Omental fat pad (tissue), 4 donors: Measurements from ENCODE around the gene RASGRF1. TPM values are rescaled to one million over a fixed set of nuclear protein-coding genes. Genes with fewer than 3 reads are reported as not detected.

Experiments used
- ATAC-seq: fragments of 150-250 bp; one replicate; pipeline ENCODE4 v1.9.1; 2016; ENCODE audit warnings: mild to moderate bottlenecking, moderate library complexity; ENCODE audit not compliant: low FRiP score
- DNase-seq: peaks from one replicate; pipeline ENCODE4 v3.0.0-alpha.2; 2019; ENCODE audit warnings: low spot score
- CTCF ChIP-seq, 3 donors: fragments of 450-650 bp; IDR thresholded peaks; one replicate each; pipeline ENCODE4 v1.5.1; 2016 to 2017; ENCODE audit warnings: antibody characterized with exemption in 3 of 3, mild to moderate bottlenecking in 3 of 3, moderate library complexity in 2 of 3
- total RNA-seq, 4 donors: library from RNA; depleted of rRNA; stranded (reverse); fragments of >200 nt; gene quantifications; one replicate each; pipeline ENCODE4 v1.1.0, GENCODE V29; 2016

Gene RASGRF1
- total RNA-seq, 4 donors from 2014 or later, result 0.13 to 0.32 (median 0.24) TPM; not detected in 1

DNA sequence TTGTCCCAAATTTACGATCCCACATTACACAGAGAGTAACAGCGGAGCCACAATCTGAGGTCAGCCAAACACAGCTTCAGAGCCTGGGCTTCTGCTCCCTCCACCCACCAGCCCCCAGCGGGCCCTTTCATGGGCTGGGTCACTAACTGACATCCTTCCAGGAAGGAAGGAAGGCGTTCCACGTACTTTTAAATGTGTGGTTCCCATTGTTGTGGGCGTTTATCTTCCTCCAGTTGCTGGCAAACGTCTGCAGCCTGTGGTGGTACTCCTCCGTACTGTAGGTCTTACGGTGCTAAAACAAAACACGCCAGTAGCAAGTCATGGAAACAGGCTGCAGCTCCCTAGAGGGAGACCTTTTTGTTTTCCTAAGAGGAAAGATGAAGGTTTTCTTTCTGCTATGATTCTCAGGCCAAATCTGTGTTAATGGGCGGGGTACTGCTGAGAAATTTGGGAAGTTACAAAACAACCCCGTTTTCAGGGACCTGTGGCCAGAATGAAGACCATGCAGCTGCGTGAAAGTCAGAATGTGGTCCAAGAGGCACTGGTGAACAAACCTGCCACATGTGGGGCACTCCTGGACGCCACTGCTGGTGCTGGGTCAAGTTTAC, 153.3 kb downstream of the RASGRF1 start:
- TF ChIP-seq CTCF (IDR thresholded peaks at IDR 0.05), result no peak
- DNase-seq (no peak), ATAC-seq (no peak)

DNA sequence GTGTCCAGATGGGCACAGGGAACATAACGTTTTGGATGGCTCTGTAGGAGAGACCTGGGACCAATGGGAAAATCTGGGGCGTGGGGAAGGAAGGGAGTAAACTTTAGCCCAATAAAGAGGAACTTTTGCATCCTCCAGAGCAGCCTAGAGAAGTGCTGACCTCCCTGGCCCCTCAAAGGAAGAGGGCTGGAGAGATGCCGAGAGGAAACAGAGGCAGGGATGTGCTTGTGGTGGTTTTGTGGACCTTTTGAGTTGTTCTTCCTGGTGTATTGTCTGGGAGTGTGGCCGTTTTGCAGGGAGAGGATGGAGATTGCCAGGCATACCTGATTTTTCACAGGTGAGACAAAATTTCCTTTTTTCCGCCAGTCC, 155.9 kb downstream of the RASGRF1 start:
- TF ChIP-seq CTCF (IDR thresholded peaks at IDR 0.05), result no peak
- DNase-seq (no peak), ATAC-seq (no peak)

GRCh38 chr15:78933823-78934654, 156.5 kb downstream of the RASGRF1 start:
- no peak for DNase-seq
- ATAC-seq, result no peak
- TF ChIP-seq CTCF (IDR thresholded peaks at IDR 0.05), result no peak

DNA sequence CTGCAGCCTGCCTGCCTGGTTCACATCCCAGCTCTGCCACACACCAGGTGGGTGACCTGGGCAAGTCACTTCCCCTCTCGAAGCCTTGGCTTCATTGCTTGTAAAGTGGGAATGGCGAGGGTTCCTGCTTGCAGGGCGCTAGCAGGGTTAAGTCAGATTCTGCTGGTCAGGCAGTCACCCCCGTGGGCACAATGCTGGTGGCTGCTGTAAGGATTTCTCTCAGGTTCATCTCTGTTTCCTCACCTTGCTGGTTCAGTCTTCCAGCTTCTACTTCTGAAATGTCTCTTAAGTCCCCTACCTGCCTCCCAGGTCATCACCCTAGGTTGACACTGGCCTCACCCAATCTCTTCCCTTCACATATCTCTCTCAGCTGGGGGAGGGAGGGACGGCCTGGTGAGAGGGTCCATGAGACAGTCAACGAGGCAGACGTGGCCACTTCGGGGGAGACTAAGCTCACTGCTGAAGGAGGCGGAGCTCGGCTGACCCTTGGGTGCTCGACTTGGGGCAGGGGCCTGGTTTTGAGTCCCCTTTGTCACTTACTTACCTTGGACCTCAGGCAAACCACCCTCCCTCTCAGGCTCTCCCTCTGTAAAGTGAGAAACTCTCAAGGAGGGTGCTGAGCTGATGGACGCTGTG, 157.3 kb downstream of the RASGRF1 start:
- ATAC-seq (no peak), DNase-seq (no peak)
- no peak for TF ChIP-seq CTCF (IDR thresholded peaks at IDR 0.05)

- ATAC-seq (no peak), DNase-seq (no peak)
- TF ChIP-seq CTCF (IDR thresholded peaks at IDR 0.05), result no peak
Measured at GRCh38 chr15:78932258-78932808, 158.2 kb downstream of the RASGRF1 start.

DNA sequence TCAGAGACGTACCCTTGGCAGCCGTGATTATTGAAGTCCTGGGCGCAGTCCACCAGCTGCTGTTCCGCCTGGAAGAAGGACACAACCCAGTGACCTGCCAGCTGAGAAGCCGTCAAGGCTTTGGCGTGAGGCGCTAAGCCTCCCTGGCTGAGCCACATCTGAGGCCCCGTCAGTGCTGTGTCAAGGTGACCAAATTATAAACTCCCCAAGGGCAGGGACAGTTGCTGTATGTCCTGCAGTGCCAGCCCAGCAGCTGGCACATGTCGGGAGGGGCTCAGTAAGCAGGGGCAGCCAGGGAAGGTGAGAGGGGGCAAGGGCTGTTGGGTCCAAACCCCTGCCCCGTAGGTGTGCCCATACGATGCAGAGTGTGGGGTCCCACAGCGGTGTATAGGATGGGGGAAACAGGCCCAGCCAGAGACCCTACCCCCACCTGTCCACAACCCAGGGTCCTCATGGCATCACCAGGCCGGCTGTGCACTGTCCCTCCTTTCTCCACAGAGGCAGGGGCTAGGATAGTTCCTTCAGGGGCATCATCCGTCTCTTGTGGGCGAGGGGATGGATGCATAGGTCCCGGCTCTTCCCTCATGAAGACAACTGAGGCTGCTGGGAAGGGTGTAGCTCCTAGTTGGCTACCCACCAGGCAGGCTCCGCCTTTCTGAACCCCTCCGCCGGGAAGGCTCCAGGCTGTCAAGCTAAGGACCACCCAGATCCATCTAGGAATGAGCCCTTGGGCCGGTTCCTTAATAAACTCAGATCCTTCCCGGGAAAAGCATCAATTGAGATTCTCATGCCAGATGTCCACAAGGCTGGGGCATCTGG, 158.9 kb downstream of the RASGRF1 start:
- TF ChIP-seq CTCF (IDR thresholded peaks at IDR 0.05), result no peak
- peak; percentile 9 for ATAC-seq

More for the DNA sequence above, 158.9 kb downstream of the RASGRF1 start:
- DNase-seq, result no peak
